NOMO-1 (cell line): ENCODE measurements around the gene FBXW4.

Experiments used
- DNase-seq, 2 experiments: peaks; one replicate each; lab custom pipeline; 2025; ENCODE audit not compliant: unreplicated experiment in 2 of 2; lab: John Stamatoyannopoulos, UW

FBXW4 gene

DNA sequence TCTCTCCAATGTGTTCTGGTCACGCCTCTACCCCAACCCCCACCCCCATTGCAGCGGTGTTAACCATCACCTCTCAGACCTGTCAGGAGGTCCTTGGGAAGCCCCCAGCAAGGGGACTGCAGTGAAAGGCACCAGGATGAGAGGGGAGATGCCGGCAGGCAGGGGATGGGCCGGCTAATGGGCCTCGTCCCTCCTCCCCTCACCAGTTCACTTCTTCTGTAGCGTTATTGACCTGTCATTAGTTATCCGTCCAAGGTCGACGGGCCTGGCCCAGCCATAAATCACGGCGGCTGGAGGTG is 125.7 kb downstream of the FBXW4 start:
- no peak for DNase-seq

GRCh38 chr10:101568054-101568745 is 126.8 kb downstream of the FBXW4 start:
- DNase-seq, result no peak

GRCh38 chr10:101567165-101568006 is 127.6 kb downstream of the FBXW4 start:
- no peak for DNase-seq

- DNase-seq, result no peak
Measured at GRCh38 chr10:101566333-101567164, 128.4 kb downstream of the FBXW4 start.

GRCh38 chr10:101565936-101566332 is 129.0 kb downstream of the FBXW4 start:
- DNase-seq, result no peak

DNA sequence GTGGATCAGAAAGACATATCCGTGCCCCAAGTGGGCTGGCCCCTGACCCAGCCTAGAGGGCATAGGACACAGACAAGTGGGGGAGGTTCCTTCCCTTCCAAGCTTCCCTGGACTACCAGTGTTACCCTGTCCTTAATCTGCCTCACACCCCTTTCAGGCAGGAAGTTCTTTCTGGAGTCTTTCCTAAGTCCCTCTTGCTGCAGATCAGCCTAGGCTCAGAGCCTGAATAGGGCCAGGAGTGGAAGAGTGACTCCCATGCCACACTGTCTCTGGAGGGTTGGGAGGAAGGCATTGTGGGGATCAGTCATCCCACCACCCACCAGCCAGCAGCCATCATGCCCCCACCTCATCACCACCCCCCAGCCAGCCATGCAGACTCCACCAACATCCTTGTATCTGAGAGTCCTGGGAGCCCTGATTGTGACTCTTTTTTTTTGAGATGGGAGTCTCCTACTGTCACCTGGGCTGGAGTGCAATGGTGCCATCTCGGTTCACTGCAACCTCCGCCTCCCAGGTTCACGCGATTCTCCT is 129.5 kb downstream of the FBXW4 start:
- DNase-seq, result no peak

- no peak for DNase-seq
Measured at GRCh38 chr10:101564490-101564991, 130.4 kb downstream of the FBXW4 start.

DNA sequence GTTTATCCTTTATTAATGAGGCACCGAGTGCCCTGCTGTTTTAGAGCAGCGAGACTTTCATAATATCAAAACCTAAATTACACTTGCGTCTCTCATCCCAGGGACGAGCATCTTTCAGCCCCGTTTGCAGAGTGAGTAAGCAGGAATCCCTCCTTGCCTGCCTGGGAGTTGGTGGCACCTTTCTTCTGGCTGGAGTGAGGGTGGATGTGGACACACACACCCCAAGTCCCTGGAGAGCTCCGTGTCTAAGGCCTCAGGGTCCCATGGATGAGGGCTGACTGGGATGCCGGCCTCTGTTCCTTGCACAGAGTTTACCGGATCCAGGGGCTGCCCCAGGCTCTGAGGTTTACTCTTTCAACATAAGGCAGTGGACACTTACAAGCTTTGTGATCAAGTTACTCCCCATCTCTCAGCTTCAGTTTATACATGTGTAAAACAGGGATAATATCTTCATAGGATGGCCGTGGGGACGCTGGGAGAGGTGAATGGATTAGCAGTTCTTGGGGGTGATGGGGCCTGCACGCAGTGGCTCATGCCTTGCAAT is 131.4 kb downstream of the FBXW4 start:
- DNase-seq, result no peak

- no peak for DNase-seq
Measured at GRCh38 chr10:101563007-101563406, 132.0 kb downstream of the FBXW4 start.

DNA sequence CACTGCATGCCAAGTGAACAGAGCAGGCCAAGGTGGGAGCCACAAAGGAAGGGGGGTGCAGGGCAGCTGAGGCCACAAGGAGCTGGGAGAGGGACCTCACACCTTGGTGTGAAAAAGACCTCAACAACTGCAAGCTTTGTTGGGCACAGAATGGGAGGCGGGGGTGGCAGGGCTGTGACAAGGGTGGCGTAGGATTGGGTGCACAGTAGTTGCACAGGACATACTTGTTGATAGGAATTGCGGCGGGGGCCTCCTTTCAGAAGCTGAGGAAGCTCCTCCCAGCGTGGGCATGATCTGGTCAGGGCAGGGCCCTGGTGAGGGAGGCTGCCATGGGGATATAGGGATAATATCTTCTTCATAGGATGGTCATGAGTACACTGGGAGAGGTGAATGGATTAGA is 132.7 kb downstream of the FBXW4 start:
- no peak for DNase-seq

DNA sequence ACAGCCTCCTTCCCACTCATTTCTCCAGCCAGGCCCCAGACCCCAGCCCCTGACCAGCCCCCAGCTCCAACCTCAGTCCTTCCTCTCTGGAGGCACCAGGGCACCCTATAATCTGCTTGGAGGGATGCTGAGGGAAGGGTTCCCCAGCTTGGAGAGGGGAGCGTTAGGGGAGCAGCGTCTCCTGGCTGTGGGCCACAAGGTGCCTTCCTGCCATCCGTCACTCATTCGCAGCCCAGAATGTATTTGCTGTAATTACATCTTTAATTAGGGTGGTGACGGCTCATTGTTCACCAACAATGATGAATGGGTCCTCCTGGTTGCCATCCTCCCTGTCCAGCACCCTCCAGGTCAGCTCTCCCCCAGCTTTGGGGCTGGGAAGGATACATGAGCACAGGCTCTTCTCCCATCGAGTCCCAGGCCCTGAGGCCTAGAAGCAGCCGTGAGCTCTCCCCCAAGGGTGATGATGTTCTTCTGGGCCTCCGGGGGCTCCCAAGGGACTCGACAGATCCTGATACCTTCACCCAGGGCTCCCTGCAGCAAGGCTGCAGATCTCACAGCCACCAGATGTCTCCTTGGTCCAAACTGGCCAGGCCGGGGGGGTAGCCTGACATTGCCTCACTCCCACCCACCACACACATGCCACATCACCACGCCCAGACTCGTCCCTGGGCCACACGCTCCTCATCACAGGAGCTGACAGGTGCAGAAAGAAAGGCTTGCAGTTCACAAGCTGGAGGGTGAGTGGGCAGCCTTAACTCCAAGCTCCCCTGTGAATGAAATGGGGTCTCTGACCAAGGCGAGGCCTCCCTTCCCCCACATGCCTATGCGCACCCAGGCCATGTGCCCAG is 133.7 kb downstream of the FBXW4 start:
- no peak for DNase-seq
